GM12878 (cell line): Measurements from ENCODE around the gene ASB14. TPM values are rescaled to one million over a fixed set of nuclear protein-coding genes. Genes with fewer than 3 reads are reported as not detected.

Source experiments
- ATAC-seq: fragments of 200-7000 bp; cut with Tn5 transposase; 3 replicates; pipeline ENCODE4 v1.9.1; 2020; ENCODE audit warnings: mild to moderate bottlenecking, moderate library complexity
- BruUV-seq: library from RNA; stranded (reverse); fragments of 400-500 nt; replicated peaks from 2 replicates; lab custom pipeline; 2021; lab: Mats Ljungman, UMichigan
- CTCF ChIA-PET: fragments of 300-600 bp; sonication (Branson Sonifier 250); formaldehyde crosslinking; extraction: SDS; loops from one replicate; lab custom pipeline; 2021; ENCODE audit warnings: inconsistent platforms; lab: Yijun Ruan, JAX
- POLR2A ChIA-PET: fragments of 350-600 bp; formaldehyde crosslinking; extraction: SDS; loops from one replicate; lab custom pipeline; 2021; ENCODE audit warnings: inconsistent platforms; lab: Charles Lee
- RAD21 ChIA-PET: fragments of 300-600 bp; sonication (Branson Sonifier 250); formaldehyde crosslinking; loops from one replicate; lab custom pipeline; 2023; ENCODE audit warnings: antibody characterized with exemption; ENCODE audit not compliant: unreplicated experiment; lab: Charles Lee
- SMC1A ChIA-PET: fragments of 300-600 bp; sonication (Branson Sonifier 250); formaldehyde crosslinking; loops from one replicate; lab custom pipeline; 2023; ENCODE audit not compliant: unreplicated experiment, uncharacterized antibody; lab: Charles Lee
- DNase-seq: peaks from one replicate; pipeline ENCODE4 v3.0.0-alpha.2; 2011; ENCODE audit warnings: low read depth, low spot score
- FAIRE-seq: peaks from 3 replicates; lab custom pipeline; 2011; peaks lifted over from hg19 to GRCh38; lab: Jason Lieb, UNC
- H2AFZ ChIP-seq: 2 replicates; pipeline ENCODE4 v1.6.0; 2011; ENCODE audit warnings: low read depth, low read length, control low read depth; ENCODE audit not compliant: control insufficient read depth
- H3K27ac ChIP-seq: 2 replicates; pipeline ENCODE4 v1.5.1; 2011; ENCODE audit warnings: control low read depth; ENCODE audit not compliant: control insufficient read depth, insufficient read depth
- H3K27me3 ChIP-seq, 2 experiments: replicated peaks in 1 of 2; 2 replicates each; pipeline versions ENCODE4 v1.6.0 to v1.6.1; 2011; ENCODE audit warnings: low read length in 1 of 2; ENCODE audit not compliant: control insufficient read depth in 2 of 2, insufficient read depth in 2 of 2
- H3K36me3 ChIP-seq, 2 experiments: 2 replicates each; pipeline ENCODE4 v1.5.1; 2011; ENCODE audit warnings: low read length in 1 of 2; ENCODE audit not compliant: control insufficient read depth in 2 of 2, insufficient read depth in 2 of 2
- H3K4me1 ChIP-seq: 2 replicates; pipeline ENCODE4 v1.6.1; 2011; ENCODE audit warnings: mild to moderate bottlenecking, low read length, moderate library complexity, mixed read lengths; ENCODE audit not compliant: control insufficient read depth, insufficient read depth
- H3K4me2 ChIP-seq: 2 replicates; pipeline ENCODE4 v1.6.0; 2011; ENCODE audit warnings: control low read depth; ENCODE audit not compliant: control insufficient read depth, insufficient read depth
- H3K4me3 ChIP-seq: fragments of 200-600 bp; sonication (generic); 2 replicates; pipeline ENCODE4 v1.5.1; 2016
- H3K79me2 ChIP-seq: 2 replicates; pipeline ENCODE4 v1.6.0; 2011; ENCODE audit warnings: low read length; ENCODE audit not compliant: control insufficient read depth, insufficient read depth
- H3K9ac ChIP-seq: 2 replicates; pipeline ENCODE4 v1.8.0; 2011; ENCODE audit warnings: low read length, control low read depth, mixed read lengths; ENCODE audit not compliant: control insufficient read depth, insufficient read depth
- H3K9me3 ChIP-seq: replicated peaks from 3 replicates; pipeline ENCODE4 v1.5.1; 2011; ENCODE audit warnings: mild to moderate bottlenecking, low read length; ENCODE audit not compliant: control insufficient read depth, insufficient read depth
- H4K20me1 ChIP-seq: 2 replicates; pipeline ENCODE4 v1.6.0; 2011; ENCODE audit not compliant: control insufficient read depth, insufficient read depth
- E2F4 ChIP-seq: IDR thresholded peaks from 2 replicates; pipeline ENCODE4 v1.6.1; 2012; ENCODE audit warnings: low read depth, low read length, improper control_type of control experiment
- RAD21 ChIP-seq: IDR thresholded peaks from 2 replicates; pipeline ENCODE4 v1.6.1; 2011; ENCODE audit warnings: mild to moderate bottlenecking, low read depth, low read length, moderate library complexity; ENCODE audit not compliant: insufficient read depth
- SMC3 ChIP-seq: IDR thresholded peaks from 2 replicates; pipeline ENCODE4 v1.6.1; 2011; ENCODE audit warnings: low read length, improper control_type of control experiment, borderline replicate concordance
- ZBTB40 ChIP-seq: fragments of 450-650 bp; IDR thresholded peaks from 2 replicates; pipeline ENCODE4 v1.6.1; 2016; ENCODE audit warnings: mild to moderate bottlenecking, moderate library complexity, borderline replicate concordance
- ZNF592 ChIP-seq: fragments of 450-650 bp; IDR thresholded peaks from 2 replicates; pipeline ENCODE4 v1.6.1; 2017; ENCODE audit warnings: mild to moderate bottlenecking, moderate library complexity
- ZNF622 ChIP-seq: fragments of 450-650 bp; IDR thresholded peaks from 2 replicates; pipeline ENCODE4 v1.6.1; 2017; ENCODE audit warnings: mild to moderate bottlenecking, inconsistent platforms
- WGBS: methylation state at CpG from one replicate; pipeline ENCODE4 v1.1.6; 2016; ENCODE audit warnings: low lambda C conversion rate; ENCODE audit not compliant: insufficient replicate concordance, insufficient coverage; ENCODE audit errors: missing lambda C conversion rate; 5-methylcytosine and 5-hydroxymethylcytosine counted together
- in situ Hi-C: fragments of 300-500 bp; cut with MboI; formaldehyde crosslinking; loops from 9 replicates; pipeline ENCODE4 v1.14.3; 2018; ENCODE audit warnings: mixed read lengths
- intact Hi-C: fragments of 100-400 bp; cut with micrococcal nuclease; formaldehyde crosslinking; loops from one replicate; pipeline ENCODE4 v1.14.2; 2022; ENCODE audit not compliant: unreplicated experiment
- polyA plus RNA-seq, 11 experiments: library from polyadenylated mRNA; depleted of rRNA in 4 of 11; unstranded in 6 of 11; stranded (reverse) in 5 of 11; fragments of >200 nt; fragmentation: Nextera tagmentation in 4 of 11; fragmentation: Illumina TruSeq in 1 of 11; extraction: Ambion mirVana in 4 of 11; extraction: Trizol in 1 of 11; gene quantifications; 1 replicate in 1 of 11; 2 replicates in 10 of 11; pipeline versions ENCODE4 v1.2.1 to v1.2.3, GENCODE V29; 2011 to 2016; ENCODE audit warnings: inconsistent platforms in 2 of 11, missing spikeins in 2 of 11, low read depth in 1 of 11
- total RNA-seq, 4 experiments: library from RNA; depleted of rRNA in 3 of 4; stranded (reverse); fragments of >200 nt in 3 of 4; fragmentation: Illumina TruSeq in 1 of 4; extraction: Trizol in 1 of 4; gene quantifications; 2 replicates each; pipeline versions ENCODE4 v1.2.1 to v1.2.3, GENCODE V29; 2013 to 2021

The ASB14 gene
- total and polyA plus RNA-seq, 10 of the 15 experiments (the other 5 are each of a cell fraction or from before 2014, with no cell fraction given) = 0.18 to 0.63 (median 0.21) TPM; not detected in 6

- H4K20me1 ChIP-seq = no peaks in the 10 kb centered on the region
- TF ChIP-seq ZNF622 = no peak
- no peak for TF ChIP-seq ZNF592
- TF ChIP-seq E2F4 = no peak
- TF ChIP-seq ZBTB40 = no peak
- no peak for TF ChIP-seq RAD21
- TF ChIP-seq SMC3 = no peak
- TF ChIP-seq, all 136 proteins: peak for 0
- DNase-seq (no peak), ATAC-seq (no peak), FAIRE-seq (no peak)
- intact Hi-C loops (no loop called here), in situ Hi-C loops (no loop called here)
- ChIA-PET SMC1A (interaction anchor here (0.6 to 1.7 kb wide), 3 partner anchors 9 to 1533 kb away, joined by 3 to 4 read pairs (median 3); no protein-coding TSS in a partner anchor), RAD21 (no interaction called here), CTCF (no interaction called here), POLR2A (interaction anchor here (0.6 kb wide), 2 partner anchors 86 to 136 kb away, joined by 3 read pairs; no protein-coding TSS in a partner anchor)
- no peaks in the 10 kb centered on the region for H3K27me3 ChIP-seq
- H3K27ac ChIP-seq = no peak overlapping the region
- H3K4me3 ChIP-seq = no peak overlapping the region
- no peaks in the 10 kb centered on the region for H3K36me3 ChIP-seq
- no peak overlapping the region for H2AFZ ChIP-seq
- no peak overlapping the region for H3K9ac ChIP-seq
- no peak overlapping the region for H3K4me2 ChIP-seq
- H3K9me3 ChIP-seq = no peaks in the 10 kb centered on the region
- no peaks in the 10 kb centered on the region for H3K79me2 ChIP-seq
- no peaks in the 10 kb centered on the region for H3K4me1 ChIP-seq
- WGBS = 61% methylated on average over 4 of the region's 4 CpGs
- BruUV-seq = no TSS peak
Observed at GRCh38 chr3:57292897-57293526, 527 bp upstream of the ASB14 start.
